GM18508 (cell line): Measurements from ENCODE around the gene GIPC2.
"Not testable (repeated sequence)": the region's sequence is repeated elsewhere in the genome, so short reads cannot be mapped to it uniquely, and the experiment has no call there.

Source experiments
- ATAC-seq: cut with Tn5 transposase; IDR thresholded peaks from one replicate; pipeline ENCODE4 v1.9.1; 2021; ENCODE audit warnings: moderate number of reproducible peaks; ENCODE audit not compliant: insufficient read depth, unreplicated experiment

The GIPC2 gene

GRCh38 chr1:78045926-78046778 lies at the start of gene GIPC2:
GIPC2 (plus strand) TSS chr1:78045966; CDS start chr1:78046095, 129 bp downstream.
- ATAC-seq = no peak

GRCh38 chr1:77996734-77997133 lies 49.0 kb upstream of the GIPC2 start:
- ATAC-seq = no peak

- ATAC-seq = not testable (repeated sequence)
Observed at GRCh38 chr1:78000536-78000935, 45.2 kb upstream of the GIPC2 start.

GRCh38 chr1:78003070-78003746 lies 42.6 kb upstream of the GIPC2 start:
- no peak for ATAC-seq

GRCh38 chr1:78003882-78004718 lies 41.7 kb upstream of the GIPC2 start:
- peak; percentile 29 for ATAC-seq

GRCh38 chr1:78004719-78005447 lies 40.9 kb upstream of the GIPC2 start, which contains the start of gene DNAJB4:
DNAJB4 (plus strand) TSS chr1:78004939; CDS start chr1:78005111, 172 bp downstream.
- peak; percentile 97 for ATAC-seq

- no peak for ATAC-seq
Observed at GRCh38 chr1:78005448-78005722, 40.4 kb upstream of the GIPC2 start.

GRCh38 chr1:78005755-78006154 lies 40.0 kb upstream of the GIPC2 start:
- ATAC-seq = no peak

- no peak for ATAC-seq
Observed at GRCh38 chr1:78006521-78006920, 39.2 kb upstream of the GIPC2 start.

GRCh38 chr1:78007677-78008341 lies 38.0 kb upstream of the GIPC2 start:
- ATAC-seq = no peak

- no peak for ATAC-seq
Observed at GRCh38 chr1:78009276-78009675, 36.5 kb upstream of the GIPC2 start.

GRCh38 chr1:78009836-78010235 lies 35.9 kb upstream of the GIPC2 start:
- ATAC-seq = no peak

GRCh38 chr1:78011050-78011449 lies 34.7 kb upstream of the GIPC2 start:
- no peak for ATAC-seq

- no peak for ATAC-seq
Observed at GRCh38 chr1:78015148-78015547, 30.6 kb upstream of the GIPC2 start.

GRCh38 chr1:78019024-78019423 lies 26.7 kb upstream of the GIPC2 start:
- no peak for ATAC-seq

- not testable (repeated sequence) for ATAC-seq
Observed at GRCh38 chr1:78021134-78021533, 24.6 kb upstream of the GIPC2 start.

- ATAC-seq = no peak
Observed at GRCh38 chr1:78029793-78030192, 16.0 kb upstream of the GIPC2 start.

- ATAC-seq = no peak
Observed at GRCh38 chr1:78032996-78033796, 12.6 kb upstream of the GIPC2 start.

GRCh38 chr1:78033797-78034172 lies 12.0 kb upstream of the GIPC2 start:
- no peak for ATAC-seq
